HepG2 (cell line): ENCODE measurements around the gene YJEFN3. TPM values are rescaled to one million over a fixed set of nuclear protein-coding genes. Genes with fewer than 3 reads are reported as not detected.

ENCODE experiments used
- ATAC-seq: fragments of 200-7000 bp; cut with Tn5 transposase; 3 replicates; pipeline ENCODE4 v1.9.1; 2020; ENCODE audit warnings: mild to moderate bottlenecking, moderate library complexity
- BruUV-seq: library from RNA; stranded (reverse); fragments of 400-500 nt; replicated peaks from 2 replicates; lab custom pipeline; 2021; lab: Mats Ljungman, UMichigan
- CTCF ChIA-PET: fragments of 300-600 bp; formaldehyde crosslinking; extraction: SDS; loops from one replicate; lab custom pipeline; 2021; ENCODE audit warnings: low total read pairs, inconsistent platforms, low intra/inter-chr PET ratio; lab: Yijun Ruan, JAX
- POLR2A ChIA-PET: fragments of 350-600 bp; sonication (Branson Sonifier 250); formaldehyde crosslinking; loops from one replicate; lab custom pipeline; 2020; ENCODE audit warnings: antibody characterized with exemption, inconsistent platforms; lab: Yijun Ruan, JAX
- DNase-seq: peaks from one replicate; pipeline ENCODE4 v3.0.0-alpha.2; 2015; ENCODE audit warnings: low spot score
- FAIRE-seq: peaks from 3 replicates; lab custom pipeline; 2011; peaks lifted over from hg19 to GRCh38; lab: Jason Lieb, UNC
- H2AFZ ChIP-seq: one replicate; pipeline ENCODE4 v1.6.1; 2011; ENCODE audit warnings: low read length, inconsistent platforms
- H3K27ac ChIP-seq: fragments of 300-600 bp; 3 replicates; pipeline ENCODE4 v1.8.0; 2011; ENCODE audit warnings: mixed run types, mild to moderate bottlenecking, mixed read lengths, low read length, inconsistent platforms; ENCODE audit not compliant: insufficient read depth; ENCODE audit errors: extremely low read length
- H3K27me3 ChIP-seq, 2 experiments: fragments of 200-600 bp in 1 of 2; 2 replicates in 1 of 2; 3 replicates in 1 of 2; pipeline versions ENCODE4 v1.6.0 to v1.8.0; 2011; ENCODE audit warnings: low read length in 2 of 2, mild to moderate bottlenecking in 2 of 2, moderate library complexity in 2 of 2, inconsistent platforms in 1 of 2; ENCODE audit not compliant: insufficient read depth in 2 of 2, control insufficient read depth in 1 of 2
- H3K36me3 ChIP-seq, 2 experiments: fragments of 200-600 bp in 1 of 2; replicated peaks in 1 of 2; 2 replicates in 1 of 2; 3 replicates in 1 of 2; pipeline versions ENCODE4 v1.5.1 to v1.8.0; 2011; ENCODE audit warnings: low read length in 2 of 2, inconsistent platforms in 1 of 2; ENCODE audit not compliant: insufficient read depth in 2 of 2, control insufficient read depth in 1 of 2
- H3K4me1 ChIP-seq: 2 replicates; pipeline ENCODE4 v1.5.1; 2012; ENCODE audit warnings: low read length, inconsistent platforms; ENCODE audit not compliant: insufficient read depth
- H3K4me2 ChIP-seq: 2 replicates; pipeline ENCODE4 v1.6.0; 2011; ENCODE audit warnings: low read depth, low read length, inconsistent platforms
- H3K4me3 ChIP-seq, 3 experiments: fragments of 200-600 bp in 1 of 3; sonication (generic), shearing (Covaris generic) in 1 of 3; replicated peaks in 1 of 3; 2 replicates each; pipeline ENCODE4 v1.5.1; 2011 to 2016; ENCODE audit warnings: low read length in 3 of 3, inconsistent platforms in 2 of 3, low read depth in 2 of 3, mild to moderate bottlenecking in 2 of 3, control low read depth in 1 of 3, mixed read lengths in 1 of 3; ENCODE audit not compliant: insufficient read depth in 1 of 3
- H3K79me2 ChIP-seq: one replicate; pipeline ENCODE4 v1.6.1; 2011; ENCODE audit warnings: low read length, inconsistent platforms; ENCODE audit not compliant: insufficient read depth
- H3K9ac ChIP-seq: 2 replicates; pipeline ENCODE4 v1.6.0; 2011; ENCODE audit warnings: mild to moderate bottlenecking, low read depth, low read length, inconsistent platforms; ENCODE audit not compliant: insufficient read depth
- H3K9me3 ChIP-seq: 2 replicates; pipeline ENCODE4 v1.5.1; 2012; ENCODE audit warnings: mild to moderate bottlenecking, low read length
- H4K20me1 ChIP-seq: 2 replicates; pipeline ENCODE4 v1.6.0; 2011; ENCODE audit warnings: inconsistent platforms, mild to moderate bottlenecking, low read length, moderate library complexity; ENCODE audit not compliant: insufficient read depth
- AGO2 ChIP-seq: fragments of 200-400 bp; formaldehyde crosslinking; optimal IDR thresholded peaks from 2 replicates; pipeline ENCODE3; 2017; ENCODE audit warnings: mild to moderate bottlenecking, low read depth, low read length, moderate library complexity
- CAMTA2 ChIP-seq: sonication (generic); formaldehyde crosslinking; IDR thresholded peaks from 2 replicates; pipeline ENCODE4 v1.4.0; 2020; ENCODE audit warnings: mild to moderate bottlenecking, missing genetic modification reagents, borderline replicate concordance
- MLX ChIP-seq: IDR thresholded peaks from 2 replicates; pipeline ENCODE4 v1.6.1; 2016
- NBN ChIP-seq: fragments of 450-650 bp; conservative IDR thresholded peaks from 2 replicates; pipeline ENCODE4 v1.6.1; 2017
- SIN3A ChIP-seq: IDR thresholded peaks from 2 replicates; pipeline ENCODE4 v1.6.1; 2011; ENCODE audit warnings: low read depth, mild to moderate bottlenecking, control low read depth, low read length, borderline replicate concordance
- SMARCC2 ChIP-seq: fragments of 450-650 bp; IDR thresholded peaks from 2 replicates; pipeline ENCODE4 v1.6.1; 2017; ENCODE audit warnings: antibody characterized with exemption, mild to moderate bottlenecking
- TERF1 ChIP-seq: sonication (generic); formaldehyde crosslinking; IDR thresholded peaks from 2 replicates; pipeline ENCODE4 v1.8.0; 2022; ENCODE audit warnings: mild to moderate bottlenecking, missing genetic modification reagents, moderate library complexity
- ZNF24 ChIP-seq: fragments of 450-650 bp; IDR thresholded peaks from 2 replicates; pipeline ENCODE4 v1.6.1; 2017; ENCODE audit warnings: antibody characterized with exemption, mild to moderate bottlenecking
- WGBS: methylation state at CpG from one replicate; pipeline ENCODE4 v1.1.6; 2017; ENCODE audit warnings: low lambda C conversion rate; 5-methylcytosine and 5-hydroxymethylcytosine counted together
- in situ Hi-C: cut with HindIII; loops from 2 replicates; pipeline ENCODE4 v1.10.0; 2017; ENCODE audit warnings: low pct_unique_long_range_greater_than_20kb; ENCODE audit not compliant: extremely low pct_ligation_motif_present
- intact Hi-C: fragments of 100-400 bp; cut with micrococcal nuclease; formaldehyde crosslinking; loops from one replicate; pipeline ENCODE4 v1.10.0; 2022; ENCODE audit not compliant: unreplicated experiment
- polyA plus RNA-seq, 8 experiments: library from polyadenylated mRNA; depleted of rRNA in 3 of 8; stranded (reverse) in 7 of 8; unstranded in 1 of 8; fragments of >200 nt; fragmentation: Illumina TruSeq in 4 of 8; extraction: Trizol in 4 of 8; gene quantifications; 2 replicates each; pipeline versions ENCODE4 v1.2.1 to v1.2.3, GENCODE V29; 2011 to 2016; ENCODE audit warnings: low read depth in 4 of 8, missing spikeins in 1 of 8, mixed read lengths in 1 of 8; ENCODE audit not compliant: insufficient read depth in 1 of 8
- total RNA-seq, 5 experiments: library from RNA; depleted of rRNA; stranded (reverse); fragments of >200 nt; fragmentation: Illumina TruSeq; extraction: Trizol; gene quantifications; 2 replicates each; pipeline ENCODE4 v1.2.3, GENCODE V29; 2016; ENCODE audit warnings: low read depth in 1 of 5

The YJEFN3 gene
- total and polyA plus RNA-seq, 2 of the 13 experiments (the other 11 are each of a cell fraction or from before 2014, with no cell fraction given): 0.89 to 4.0 TPM

GRCh38 chr19:19502281-19502680 lies 26.4 kb upstream of the YJEFN3 start:
- no peak for FAIRE-seq
- no peaks in the 10 kb centered on the region for H4K20me1 ChIP-seq
- H3K9me3 ChIP-seq: no peaks in the 10 kb centered on the region
- no TSS peak for BruUV-seq
- no peaks in the 10 kb centered on the region for H3K4me1 ChIP-seq
- no peak overlapping the region for H3K9ac ChIP-seq
- no peak overlapping the region for H3K27ac ChIP-seq
- no peak overlapping the region for H3K4me3 ChIP-seq
- TF ChIP-seq NBN (no peak), AGO2 (peak; percentile 59), SMARCC2 (no peak), SIN3A (no peak), MLX (CRISPR knock-in tag) (no peak), ZNF24 (no peak), TERF1 (CRISPR knock-in tag) (no peak), CAMTA2 (CRISPR knock-in tag) (no peak)
- no peaks in the 10 kb centered on the region for H3K27me3 ChIP-seq
- no peak for DNase-seq
- POLR2A ChIA-PET: no interaction called here
- no peak overlapping the region for H3K4me2 ChIP-seq
- WGBS: 97% methylated on average over 14 of the region's 19 CpGs
- H2AFZ ChIP-seq: no peak overlapping the region
- CTCF ChIA-PET: no interaction called here
- intact Hi-C loops: no loop called here
- H3K36me3 ChIP-seq: peaks cover 26 to 86% of the 10 kb centered on the region in 2 experiments; a peak in 4 of 5 replicates
- H3K79me2 ChIP-seq: no peaks in the 10 kb centered on the region
- in situ Hi-C loops: no loop called here
- ATAC-seq: no peak
